Activated T-cell treated with anti-CD3 and anti-CD28 coated beads for 48 hours (primary cell): ENCODE results near the gene CYP4A22.
"Not testable (repeated sequence)": the region's sequence is repeated elsewhere in the genome, so short reads cannot be mapped to it uniquely, and the experiment has no call there.

ENCODE experiments used
- DNase-seq: peaks from one replicate; pipeline ENCODE4 v3.0.0-alpha.2; 2020; ENCODE audit warnings: low read depth

Gene CYP4A22

DNA sequence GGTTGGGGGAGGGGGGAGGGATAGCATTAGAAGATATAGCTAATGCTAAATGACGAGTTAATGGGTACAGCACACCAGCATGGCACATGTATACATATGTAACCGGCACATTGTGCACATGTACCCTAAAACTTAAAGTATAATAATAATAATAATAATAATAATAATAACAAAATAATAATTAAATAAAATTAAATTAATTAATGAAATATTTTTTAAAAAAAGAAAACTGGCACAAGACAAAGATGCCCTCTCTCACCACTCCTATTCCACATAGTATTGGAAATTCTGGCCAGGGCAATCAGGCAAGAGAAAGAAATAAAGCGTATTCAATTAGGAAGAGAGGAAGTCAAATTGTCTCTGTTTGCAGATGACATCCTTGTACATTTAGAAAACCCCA lies 20.7 kb downstream of the CYP4A22 start:
- DNase-seq: not testable (repeated sequence)

DNA sequence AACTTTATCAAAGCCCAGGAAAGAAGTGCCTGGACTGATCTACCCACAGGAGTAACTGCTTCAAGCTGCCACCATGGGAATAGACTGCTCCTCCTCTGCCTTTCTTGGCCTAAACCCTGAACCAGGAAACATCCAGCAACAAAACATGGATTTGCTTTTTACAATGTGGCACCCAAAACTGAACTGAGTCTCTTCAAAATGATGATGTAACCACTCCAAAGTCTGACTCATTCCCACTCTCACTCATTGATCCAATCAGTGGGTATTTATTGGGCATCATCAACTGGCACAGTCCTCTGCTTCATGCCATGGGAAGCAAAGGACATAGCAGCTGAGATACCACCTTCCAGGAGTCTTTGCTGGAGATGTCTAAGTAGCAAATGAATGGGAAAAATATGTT lies 23.5 kb downstream of the CYP4A22 start:
- DNase-seq: no peak

- no peak for DNase-seq
These were observed 24.2 kb downstream of the CYP4A22 start for GRCh38 chr1:47161298-47162040.

DNA sequence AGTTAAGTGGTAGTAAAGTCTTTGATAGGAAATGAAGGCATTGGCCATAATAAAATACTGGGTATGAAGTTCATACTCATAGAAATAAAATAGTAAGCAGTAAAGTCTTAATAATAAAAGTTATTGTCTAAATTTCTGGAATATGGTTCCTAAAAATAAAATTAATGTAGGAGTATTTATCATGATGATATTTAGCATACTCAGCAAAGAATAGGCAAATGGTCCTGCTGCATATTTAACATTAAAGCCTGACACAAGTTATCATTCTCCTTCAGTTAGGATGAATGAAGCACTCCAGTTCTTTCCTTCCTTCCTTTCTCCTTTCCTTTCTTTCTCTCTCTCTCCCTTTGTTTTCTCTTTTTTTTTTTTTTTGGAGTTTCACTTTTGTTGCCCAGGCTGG lies 27.3 kb downstream of the CYP4A22 start:
- DNase-seq: no peak

DNA sequence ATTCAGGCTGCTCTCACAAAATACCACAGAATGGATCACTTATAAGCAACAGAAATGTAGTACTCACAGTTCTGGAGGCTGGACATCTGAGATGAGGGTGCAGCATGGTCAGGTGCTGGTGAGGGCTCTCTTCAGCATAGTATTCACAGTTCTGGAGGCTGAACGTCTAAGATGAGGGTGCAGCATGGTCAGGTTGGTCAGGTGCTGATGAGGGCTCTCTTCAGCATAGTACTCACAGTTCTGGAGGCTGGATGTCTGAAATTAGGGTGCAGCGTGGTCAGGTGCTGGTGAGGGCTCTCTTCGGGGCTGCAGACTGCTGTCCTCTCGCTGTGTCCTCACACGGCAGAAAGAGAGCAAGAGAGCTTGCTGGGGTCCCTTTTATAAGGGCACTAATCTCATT lies 35.5 kb downstream of the CYP4A22 start:
- DNase-seq: no peak

GRCh38 chr1:47174656-47175020 lies 37.4 kb downstream of the CYP4A22 start:
- DNase-seq: no peak

DNA sequence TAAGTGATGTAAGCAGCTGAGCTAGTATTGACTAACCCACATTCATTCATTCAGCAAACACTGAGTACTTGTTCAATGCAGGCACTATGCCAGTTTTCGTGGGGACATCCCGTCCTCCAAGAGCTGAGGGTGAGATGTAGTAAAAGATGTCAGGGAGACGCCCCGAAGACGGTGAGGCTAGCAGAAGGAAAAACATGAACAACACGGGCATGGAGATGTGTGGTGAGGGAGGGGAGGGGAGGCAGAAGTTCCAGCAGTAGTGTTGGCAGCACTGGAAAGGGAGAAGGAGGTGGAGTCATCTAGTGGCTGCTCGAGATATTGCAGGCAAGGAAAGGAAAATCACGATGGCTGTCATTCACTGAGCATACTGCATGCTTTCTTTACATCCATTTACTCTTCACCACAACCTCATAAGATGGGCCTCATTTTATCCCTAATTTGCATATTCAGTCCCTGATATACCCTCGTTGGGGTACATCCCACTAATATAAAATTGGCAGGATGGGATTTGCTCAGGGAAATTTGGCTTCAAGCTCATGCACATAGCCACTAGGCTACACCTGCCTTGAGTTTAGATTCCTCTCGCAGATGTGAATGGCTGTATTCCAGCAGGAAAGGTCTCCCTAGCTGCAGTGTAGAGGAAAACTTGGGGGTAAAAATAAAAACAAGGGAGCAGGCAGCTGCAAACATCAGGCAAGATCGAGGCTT lies 38.1 kb downstream of the CYP4A22 start:
- DNase-seq: peak; percentile 36

DNA sequence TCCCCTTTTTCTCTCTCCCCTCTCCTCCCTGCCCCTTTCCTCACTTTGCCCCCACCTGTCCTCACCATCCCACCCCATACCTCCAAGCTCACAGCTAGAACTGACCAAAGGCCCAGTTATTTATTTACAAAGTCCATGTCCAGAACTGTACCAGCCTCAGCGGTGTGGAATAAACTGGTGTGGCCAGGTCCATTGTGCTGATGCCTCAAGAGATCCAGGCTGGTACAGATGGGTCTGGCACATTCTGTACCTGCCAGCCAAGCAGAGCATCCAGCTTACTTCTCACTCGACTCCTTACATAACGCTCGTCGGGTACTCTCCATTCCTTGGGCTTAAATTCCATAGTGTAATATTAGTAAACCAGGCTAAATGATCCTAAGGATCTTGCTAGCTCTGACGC lies 40.8 kb downstream of the CYP4A22 start:
- DNase-seq: no peak

DNA sequence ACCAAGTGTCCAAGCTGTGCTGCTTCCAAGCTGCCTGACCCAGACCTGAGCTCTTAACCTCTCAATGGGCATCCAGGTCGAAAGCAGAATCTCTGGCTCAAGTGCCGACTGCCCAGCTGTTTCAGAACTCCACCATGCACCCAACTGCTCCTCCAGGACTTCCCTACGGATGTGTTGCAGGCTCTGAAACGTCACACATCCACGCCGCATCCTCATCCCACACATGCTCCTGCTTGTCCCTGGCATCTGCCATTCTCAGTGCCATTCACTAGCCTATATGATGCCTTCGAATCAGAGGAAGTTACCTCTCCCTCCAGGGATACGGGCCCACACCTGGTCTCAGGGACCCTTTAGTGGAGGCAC lies 41.4 kb downstream of the CYP4A22 start:
- no peak for DNase-seq

- peak; percentile 79 for DNase-seq
These were observed 42.1 kb downstream of the CYP4A22 start for GRCh38 chr1:47179017-47179987.

- DNase-seq: no peak
These were observed 42.8 kb downstream of the CYP4A22 start for GRCh38 chr1:47179988-47180563.

GRCh38 chr1:47180603-47181094 lies 43.4 kb downstream of the CYP4A22 start:
- no peak for DNase-seq

GRCh38 chr1:47181095-47181954 lies 44.1 kb downstream of the CYP4A22 start:
- no peak for DNase-seq

GRCh38 chr1:47181955-47182675 lies 44.9 kb downstream of the CYP4A22 start:
- DNase-seq: no peak

DNA sequence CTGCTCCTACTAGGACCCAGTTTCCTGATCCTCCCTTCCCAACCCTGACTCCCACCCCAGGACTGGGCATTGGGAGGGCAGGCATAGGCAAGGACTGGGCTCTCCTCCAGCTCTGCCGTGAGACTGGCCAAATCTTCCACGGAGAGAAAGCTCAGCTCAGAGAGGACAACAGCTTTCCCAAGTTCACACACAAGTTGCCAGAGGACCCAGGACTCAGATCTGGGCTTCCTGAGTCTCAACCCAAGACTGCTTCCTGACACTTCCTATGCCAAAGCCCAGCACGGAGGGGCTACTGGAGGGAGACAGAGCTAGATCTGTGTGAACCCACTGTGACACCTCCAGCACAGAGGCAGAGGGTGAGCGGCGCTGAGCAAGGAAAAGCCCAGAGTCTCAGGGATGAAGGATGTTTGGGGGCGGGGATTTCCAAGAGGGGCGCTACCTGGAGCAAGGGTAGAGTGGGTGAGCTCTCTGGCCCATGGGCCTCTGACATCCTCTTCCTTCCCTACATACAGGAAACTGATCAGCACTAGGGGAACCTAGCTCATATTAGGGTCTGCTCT lies 45.5 kb downstream of the CYP4A22 start:
- DNase-seq: no peak

DNA sequence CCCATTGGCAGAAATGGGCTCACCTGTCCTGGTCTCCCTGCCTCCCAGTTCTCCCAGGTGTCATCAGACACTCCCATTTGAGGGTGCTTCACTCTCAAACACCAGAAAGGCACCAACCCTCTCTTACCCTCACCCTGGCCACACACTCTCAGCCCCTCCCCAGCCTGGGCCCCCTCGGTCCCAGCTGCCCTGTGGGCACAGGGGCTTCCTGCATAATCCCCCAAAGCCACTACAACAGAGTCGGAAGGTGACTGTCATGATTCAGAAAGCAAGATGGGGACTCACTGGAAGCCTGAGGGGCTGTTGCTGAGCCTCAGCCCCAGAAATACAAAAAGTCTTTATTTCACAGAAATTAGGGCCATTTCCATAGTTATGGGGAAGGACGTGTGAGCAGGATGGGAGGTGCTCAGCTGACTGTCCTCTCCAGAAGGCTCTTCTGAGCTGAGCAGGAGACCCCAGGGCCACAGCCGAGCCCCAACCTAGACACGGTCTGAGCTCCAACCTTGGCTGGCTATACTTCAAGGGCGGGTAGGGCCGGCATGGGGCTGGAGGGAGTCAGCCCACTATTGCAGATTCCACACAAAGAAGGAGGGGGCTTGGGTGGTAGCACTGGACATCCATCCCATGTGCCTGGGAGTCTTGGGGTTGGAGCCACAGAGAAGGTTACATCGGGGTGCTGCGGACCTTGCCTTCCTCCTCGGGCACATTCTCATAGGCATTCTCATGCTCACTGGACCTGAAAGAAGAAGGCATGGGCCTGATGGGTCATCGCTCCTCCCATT lies 46.3 kb downstream of the CYP4A22 start:
- DNase-seq: no peak

GRCh38 chr1:47184090-47184821 lies 47.0 kb downstream of the CYP4A22 start:
- no peak for DNase-seq

DNA sequence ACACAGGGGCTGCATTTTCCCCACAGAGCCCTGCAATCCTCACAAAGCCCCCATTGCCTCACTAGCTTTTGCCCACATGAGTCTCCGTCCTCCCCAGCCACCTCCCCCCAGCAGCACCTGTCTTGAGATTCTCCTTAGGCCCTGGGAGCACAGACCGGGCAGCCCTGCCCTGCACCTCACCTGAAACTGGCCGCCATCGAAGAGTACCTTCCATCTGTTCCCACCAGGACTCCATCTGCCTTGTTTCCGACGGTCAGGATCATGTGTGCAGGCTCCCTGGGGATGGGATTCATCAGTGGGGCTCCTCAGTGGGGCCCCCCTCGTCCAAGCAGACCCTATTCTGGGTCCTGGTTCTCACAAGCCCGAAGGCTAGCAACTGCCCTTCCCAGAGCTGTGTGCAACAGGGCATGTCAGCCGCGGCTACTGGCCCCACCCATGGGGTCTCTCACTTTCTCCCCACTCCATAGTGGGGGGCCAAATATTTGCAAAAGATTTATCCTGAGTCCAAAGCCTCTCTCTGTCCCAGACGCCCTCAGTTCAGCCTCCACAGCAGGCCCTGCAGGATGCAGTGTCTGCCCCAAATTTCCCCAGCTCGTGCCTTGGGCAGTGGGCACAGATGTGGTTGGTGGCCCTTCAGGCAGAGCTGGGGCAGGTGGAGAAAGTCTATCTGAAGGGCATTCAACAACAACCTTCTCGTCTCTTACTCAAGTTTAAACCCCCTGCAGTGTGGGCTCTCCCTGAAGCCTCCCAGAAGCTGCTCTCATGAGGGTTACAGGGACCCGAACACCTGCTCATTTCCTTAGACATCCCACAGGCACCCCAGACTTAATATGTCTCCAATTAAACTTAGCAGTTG lies 47.8 kb downstream of the CYP4A22 start:
- DNase-seq: no peak
